Dendritic cell treated with granulocyte-macrophage colony-stimulating factor and Interleukin-4, amounts not matched to agents 40 ng/mL and 50 ng/mL, for 4 days (primary cell): ENCODE results near the gene SLC30A7.

Source experiments
- H3K27ac Mint-ChIP-seq: one replicate; pipeline ENCODE4 v1.8.0; 2022; ENCODE audit warnings: mild to moderate bottlenecking, mixed read lengths
- H3K27me3 Mint-ChIP-seq: one replicate; pipeline ENCODE4 v1.8.0; 2022; ENCODE audit warnings: mild to moderate bottlenecking, mixed read lengths
- H3K36me3 Mint-ChIP-seq: one replicate; pipeline ENCODE4 v1.8.0; 2022; ENCODE audit warnings: low read depth, mixed read lengths
- H3K4me1 Mint-ChIP-seq: one replicate; pipeline ENCODE4 v1.8.0; 2022; ENCODE audit warnings: low read depth, mixed read lengths
- H3K4me3 Mint-ChIP-seq: one replicate; pipeline ENCODE4 v1.8.0; 2022; ENCODE audit warnings: mild to moderate bottlenecking, moderate library complexity, mixed read lengths
- H3K9me3 Mint-ChIP-seq: one replicate; pipeline ENCODE4 v1.8.0; 2022; ENCODE audit warnings: mixed read lengths
- intact Hi-C: fragments of 100-400 bp; cut with micrococcal nuclease; formaldehyde crosslinking; loops from one replicate; pipeline ENCODE4 v1.15.0; 2022

The SLC30A7 gene

DNA sequence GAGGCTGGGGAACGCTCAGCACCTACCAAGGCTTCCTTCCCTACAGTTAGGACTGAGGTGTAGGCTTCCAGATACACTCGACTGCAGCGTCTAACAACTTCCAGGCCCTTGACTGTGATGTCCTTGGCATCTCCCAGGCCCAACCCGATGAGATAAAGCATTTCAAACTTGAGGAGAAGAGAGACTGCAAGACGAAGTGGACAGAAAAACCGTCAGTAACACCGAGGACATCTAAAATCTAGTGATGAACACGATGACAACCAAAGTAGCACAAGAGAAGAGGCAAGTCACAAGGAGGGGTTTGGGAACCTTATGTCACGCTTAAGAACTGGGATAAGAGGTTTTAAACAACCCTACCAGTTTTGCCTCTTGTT is 129.4 kb downstream of the SLC30A7 start:
- intact Hi-C loops = no loop called here
- peak overlapping the region; percentile 89 for H3K4me3 Mint-ChIP-seq
- no peaks in the 10 kb centered on the region for H3K9me3 Mint-ChIP-seq
- peaks cover 24% of the 10 kb centered on the region for H3K36me3 Mint-ChIP-seq
- no peaks in the 10 kb centered on the region for H3K27me3 Mint-ChIP-seq
- H3K4me1 Mint-ChIP-seq = peaks cover 30% of the 10 kb centered on the region
- H3K27ac Mint-ChIP-seq = peak overlapping the region; percentile 89

DNA sequence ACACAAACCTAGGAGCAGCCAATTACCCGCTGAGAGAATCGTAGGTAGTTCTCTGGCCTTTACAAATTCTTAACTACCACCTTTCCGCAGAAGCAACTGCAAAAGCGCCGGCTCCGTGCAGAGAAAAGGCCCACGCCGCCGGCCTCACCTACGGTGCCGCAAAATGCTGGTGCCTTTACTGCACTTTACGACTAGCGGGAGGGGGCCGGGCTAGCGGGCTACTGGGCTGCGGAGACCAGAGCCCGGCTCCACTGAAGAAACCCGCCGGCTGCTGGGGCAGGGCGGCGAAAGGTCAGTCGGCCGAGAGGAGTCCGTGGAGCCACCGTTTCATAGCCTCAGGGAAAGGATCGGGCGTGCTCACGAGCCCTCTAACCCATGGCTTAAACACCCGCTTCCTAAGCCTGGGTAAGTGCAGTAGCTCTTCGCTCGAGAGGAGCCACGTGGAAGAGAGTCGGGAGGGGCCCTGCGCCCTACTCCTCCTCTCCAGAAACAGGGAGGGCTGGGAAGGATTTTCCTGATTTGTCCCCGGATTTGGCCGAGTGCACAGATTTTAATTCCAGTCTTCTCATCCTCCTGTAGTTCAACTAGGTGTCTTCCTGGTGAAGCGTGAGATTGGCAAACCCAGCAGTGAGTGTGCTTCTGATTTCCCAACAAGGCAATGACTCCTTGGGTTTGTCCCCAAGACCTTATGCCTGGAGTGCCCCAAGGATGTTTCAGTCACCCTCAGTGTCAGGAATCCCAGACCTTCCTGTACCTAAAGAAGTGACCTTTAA is 130.0 kb downstream of the SLC30A7 start, which contains the start of gene DPH5:
TSS of gene DPH5 (minus strand) at position 128 of the 773 bp plus-strand sequence. CDS start 341 bp downstream, outside the sequence.
- H3K9me3 Mint-ChIP-seq = no peaks in the 10 kb centered on the region
- no peaks in the 10 kb centered on the region for H3K27me3 Mint-ChIP-seq
- peaks cover 29% of the 10 kb centered on the region for H3K4me1 Mint-ChIP-seq
- peaks cover 18% of the 10 kb centered on the region for H3K36me3 Mint-ChIP-seq
- peak within 1 kb of the TSS; percentile 89 for H3K4me3 Mint-ChIP-seq
- H3K27ac Mint-ChIP-seq = peak within 1 kb of the TSS; percentile 89
- intact Hi-C loops = no loop called here

GRCh38 chr1:101026430-101026788 is 130.5 kb downstream of the SLC30A7 start:
- Mint-ChIP-seq H3K27ac (peak overlapping the region; percentile 89), H3K4me1 (peaks cover 32% of the 10 kb centered on the region), H3K36me3 (peaks cover 16% of the 10 kb centered on the region), H3K27me3 (no peaks in the 10 kb centered on the region), H3K4me3 (peak overlapping the region; percentile 89), H3K9me3 (no peaks in the 10 kb centered on the region)
- intact Hi-C loops = no loop called here

GRCh38 chr1:101027194-101027772 is 131.4 kb downstream of the SLC30A7 start:
- Mint-ChIP-seq H3K27me3 (no peaks in the 10 kb centered on the region), H3K36me3 (peaks cover 16% of the 10 kb centered on the region), H3K27ac (no peak overlapping the region), H3K4me1 (peaks cover 32% of the 10 kb centered on the region), H3K4me3 (no peak overlapping the region), H3K9me3 (no peaks in the 10 kb centered on the region)
- intact Hi-C loops = no loop called here

GRCh38 chr1:101028466-101028865 is 132.6 kb downstream of the SLC30A7 start:
- Mint-ChIP-seq H3K27ac (no peak overlapping the region), H3K9me3 (no peaks in the 10 kb centered on the region), H3K4me3 (no peak overlapping the region), H3K27me3 (no peaks in the 10 kb centered on the region), H3K4me1 (peaks cover 32% of the 10 kb centered on the region), H3K36me3 (peaks cover 16% of the 10 kb centered on the region)
- intact Hi-C loops = no loop called here

DNA sequence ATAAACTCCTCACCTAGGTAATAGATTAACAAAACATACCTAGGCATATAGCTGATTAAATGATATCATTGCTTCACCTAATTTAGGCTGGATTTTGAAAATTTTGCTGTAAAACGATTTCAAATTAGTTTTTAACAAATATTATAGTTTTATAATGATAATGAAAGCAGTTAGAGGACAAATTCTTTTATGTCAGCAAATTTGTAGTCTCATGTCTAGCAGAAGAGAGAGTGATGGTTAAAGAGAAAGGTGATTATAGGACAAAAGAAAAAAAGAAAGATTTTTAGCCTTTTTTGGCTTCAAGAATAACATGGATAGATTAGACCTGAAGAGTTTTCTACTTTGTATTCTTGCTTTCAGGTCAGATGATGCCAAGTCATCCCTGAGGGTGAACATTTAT is 133.3 kb downstream of the SLC30A7 start:
- Mint-ChIP-seq H3K4me3 (no peak overlapping the region), H3K27me3 (no peaks in the 10 kb centered on the region)
- intact Hi-C loops = no loop called here

DNA sequence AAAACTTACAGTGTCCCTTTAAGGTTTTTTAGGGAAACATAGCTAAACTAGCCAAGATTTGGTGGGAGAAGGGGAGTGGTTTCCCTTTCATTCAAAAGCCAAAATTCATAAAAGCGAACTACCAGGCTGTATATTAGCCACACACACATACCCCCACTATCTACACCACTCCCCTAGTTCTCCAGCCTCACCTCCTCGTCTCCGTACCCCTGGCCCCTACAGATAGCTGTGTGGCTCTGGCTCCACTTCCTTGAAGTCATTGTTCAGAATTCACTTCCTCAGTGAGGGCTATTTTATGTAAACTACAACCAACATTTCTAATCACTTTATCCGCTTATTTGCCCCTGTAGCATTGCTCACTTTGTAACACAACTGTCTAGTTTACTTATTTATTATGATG is 135.0 kb downstream of the SLC30A7 start:
- Mint-ChIP-seq H3K9me3 (no peaks in the 10 kb centered on the region), H3K4me3 (no peak overlapping the region), H3K27ac (peak overlapping the region; percentile 51), H3K36me3 (peaks cover 4% of the 10 kb centered on the region), H3K27me3 (no peaks in the 10 kb centered on the region), H3K4me1 (peaks cover 26% of the 10 kb centered on the region)
- intact Hi-C loops = no loop called here

More for the DNA sequence above, 133.3 kb downstream of the SLC30A7 start:
- no peak overlapping the region for H3K27ac Mint-ChIP-seq
- peaks cover 13% of the 10 kb centered on the region for H3K36me3 Mint-ChIP-seq
- H3K4me1 Mint-ChIP-seq = peaks cover 32% of the 10 kb centered on the region
- H3K9me3 Mint-ChIP-seq = no peaks in the 10 kb centered on the region
